Midbrain (tissue), 1 donor: ENCODE data around the gene LPCAT4.
A peak's percentile ranks its signal among the peaks of the same experiment; 100 is the strongest.

Source experiments
- DNase-seq: peaks from one replicate; lab custom pipeline; 2025; lab: John Stamatoyannopoulos, UW

The LPCAT4 gene

GRCh38 chr15:34336991-34337556 lies 29.9 kb downstream of the LPCAT4 start:
- no peak for DNase-seq

GRCh38 chr15:34336231-34336990 lies 30.6 kb downstream of the LPCAT4 start:
- DNase-seq: no peak

- no peak for DNase-seq
Observed at GRCh38 chr15:34335176-34336032, 31.6 kb downstream of the LPCAT4 start.

DNA sequence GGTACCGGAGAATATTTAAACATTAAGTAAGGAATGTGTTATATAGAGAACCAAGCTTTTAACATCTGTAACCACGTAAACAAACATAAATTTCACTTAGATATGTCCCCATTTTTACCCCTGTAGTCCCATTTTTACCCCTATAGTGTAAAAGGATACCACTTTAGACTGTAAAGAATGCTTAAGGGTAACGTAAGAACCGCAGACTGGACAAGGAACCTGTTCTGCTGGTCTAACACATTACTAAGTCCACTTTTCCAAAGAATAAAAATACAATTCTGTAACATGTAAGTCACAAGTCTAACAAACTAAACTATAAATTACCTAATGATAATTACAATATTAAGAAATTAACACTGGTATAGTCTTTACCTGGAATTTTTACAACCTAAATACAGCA lies 32.3 kb downstream of the LPCAT4 start:
- DNase-seq: no peak

DNA sequence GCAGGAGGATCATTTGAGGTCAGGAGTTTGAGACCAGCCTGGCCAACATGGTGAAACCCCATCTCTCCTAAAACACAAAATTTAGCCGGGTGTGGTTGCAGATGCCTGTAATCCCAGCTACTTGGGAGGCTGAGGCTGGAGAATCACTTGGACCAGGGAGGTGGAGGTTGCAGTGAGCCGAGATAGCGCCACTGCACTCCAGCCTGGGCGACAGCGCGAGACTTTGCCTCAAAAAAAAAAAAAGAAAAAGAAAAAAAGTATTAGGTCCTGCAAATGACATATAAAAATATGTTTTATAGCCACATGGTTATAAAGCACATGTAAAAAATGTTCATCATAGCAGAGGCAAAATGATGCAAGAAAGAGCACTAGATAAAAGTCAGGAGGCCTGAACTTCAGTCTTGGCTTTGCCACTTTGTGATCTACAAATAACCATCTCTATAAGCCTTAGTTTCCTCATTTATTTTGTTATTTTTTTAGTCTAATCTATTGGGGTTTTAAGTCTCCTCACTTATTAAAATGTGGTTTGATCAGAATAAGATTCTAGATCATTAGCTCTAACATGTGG lies 34.4 kb downstream of the LPCAT4 start:
- no peak for DNase-seq

GRCh38 chr15:34331809-34332208 lies 35.2 kb downstream of the LPCAT4 start:
- no peak for DNase-seq

DNA sequence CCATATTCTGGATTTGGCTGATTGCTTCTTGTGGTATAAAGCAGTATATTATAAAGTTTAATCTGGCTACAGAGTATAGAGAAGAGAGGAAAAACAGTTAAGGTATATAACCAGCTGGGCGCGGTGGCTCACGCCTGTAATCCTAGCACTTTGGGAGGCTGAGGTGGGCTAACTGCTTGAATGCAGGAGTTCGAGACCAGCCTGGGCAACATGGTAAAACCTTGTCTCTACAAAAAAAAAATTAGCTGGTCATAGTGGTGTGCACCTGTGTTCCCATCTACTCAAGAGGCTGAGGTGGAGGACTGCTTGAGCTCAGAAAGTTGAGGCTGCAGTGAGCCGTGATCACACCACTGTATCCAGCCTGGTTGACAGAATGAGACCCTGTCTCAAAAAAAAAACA lies 36.7 kb downstream of the LPCAT4 start:
- no peak for DNase-seq

DNA sequence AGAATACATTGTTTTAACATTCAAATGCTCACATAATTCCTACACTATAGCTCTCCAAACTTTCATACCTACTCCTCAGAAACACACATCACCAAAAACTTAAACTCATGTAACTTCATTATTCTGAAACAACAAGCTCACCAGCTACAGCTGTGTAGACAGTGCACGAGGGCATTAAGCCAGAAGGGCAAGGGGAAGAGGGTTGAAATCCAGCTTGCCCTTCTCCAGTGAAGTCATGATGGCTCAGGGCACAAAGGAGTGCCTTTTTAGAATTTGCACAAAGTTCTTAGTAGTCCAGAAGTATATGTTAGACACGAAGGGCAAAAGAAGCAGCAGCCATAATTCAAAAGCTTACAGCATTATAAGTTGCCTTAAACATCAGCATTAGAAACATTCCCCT lies 38.0 kb downstream of the LPCAT4 start:
- no peak for DNase-seq

GRCh38 chr15:34327906-34328305 lies 39.1 kb downstream of the LPCAT4 start:
- DNase-seq: no peak

- no peak for DNase-seq
Observed at GRCh38 chr15:34325368-34325767, 41.6 kb downstream of the LPCAT4 start.

DNA sequence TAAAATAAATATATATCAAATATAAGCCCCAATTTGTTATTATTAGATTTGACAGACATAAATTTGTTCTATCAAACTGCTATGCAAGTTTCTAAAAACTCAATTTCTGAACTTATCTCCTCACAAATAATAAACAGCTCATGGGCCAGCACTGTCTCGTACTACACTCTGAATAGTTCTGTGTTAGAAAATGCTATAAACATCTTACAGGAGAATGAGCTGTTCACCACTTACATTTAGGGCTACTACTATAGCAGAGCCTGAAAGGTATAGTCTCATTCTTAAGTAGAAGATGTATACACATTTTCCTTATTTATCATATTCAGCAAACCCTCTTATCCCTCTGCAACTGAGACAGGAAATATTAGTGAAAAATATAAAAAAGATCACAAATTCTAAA lies 42.1 kb downstream of the LPCAT4 start:
- no peak for DNase-seq

GRCh38 chr15:34323217-34323616 lies 43.8 kb downstream of the LPCAT4 start:
- no peak for DNase-seq

GRCh38 chr15:34318277-34319079 lies 48.5 kb downstream of the LPCAT4 start:
- DNase-seq: peak; percentile 55

GRCh38 chr15:34314491-34315490 lies 52.2 kb downstream of the LPCAT4 start:
- DNase-seq: no peak

- DNase-seq: no peak
Observed at GRCh38 chr15:34311563-34311962, 55.4 kb downstream of the LPCAT4 start.
